Kidney tubule cell (primary cell): ENCODE data around the gene RPLP2.

Experiments used
- DNase-seq: peaks from one replicate; pipeline ENCODE4 v3.0.0-alpha.2; 2018; ENCODE audit warnings: low spot score

RPLP2 gene

DNA sequence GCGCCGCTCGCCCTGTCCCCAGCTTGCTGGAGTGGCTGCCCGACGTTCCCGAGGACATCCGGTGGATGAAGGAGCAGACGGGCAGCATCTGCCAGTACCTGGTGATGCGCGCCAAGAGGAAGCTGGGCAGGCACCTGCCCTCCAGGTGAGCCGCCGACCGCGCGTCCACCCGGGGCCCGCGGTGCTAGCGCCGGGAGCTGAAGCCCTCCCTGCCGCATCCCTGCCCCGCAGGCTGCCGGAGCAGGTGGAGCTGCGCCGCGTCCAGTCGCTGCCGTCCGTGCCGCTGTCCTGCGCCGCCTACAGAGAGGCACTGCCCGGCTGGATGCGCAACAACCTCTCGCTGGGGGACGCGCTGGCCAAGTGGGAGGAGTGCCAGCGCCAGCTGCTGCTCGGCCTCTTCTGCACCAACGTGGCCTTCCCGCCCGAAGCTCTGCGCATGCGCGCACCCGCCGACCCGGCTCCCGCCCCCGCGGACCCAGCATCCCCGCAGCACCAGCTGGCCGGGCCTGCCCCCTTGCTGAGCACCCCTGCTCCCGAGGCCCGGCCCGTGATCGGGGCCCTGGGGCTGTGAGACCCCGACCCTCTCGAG, 14.6 kb downstream of the RPLP2 start:
- DNase-seq: no peak

DNA sequence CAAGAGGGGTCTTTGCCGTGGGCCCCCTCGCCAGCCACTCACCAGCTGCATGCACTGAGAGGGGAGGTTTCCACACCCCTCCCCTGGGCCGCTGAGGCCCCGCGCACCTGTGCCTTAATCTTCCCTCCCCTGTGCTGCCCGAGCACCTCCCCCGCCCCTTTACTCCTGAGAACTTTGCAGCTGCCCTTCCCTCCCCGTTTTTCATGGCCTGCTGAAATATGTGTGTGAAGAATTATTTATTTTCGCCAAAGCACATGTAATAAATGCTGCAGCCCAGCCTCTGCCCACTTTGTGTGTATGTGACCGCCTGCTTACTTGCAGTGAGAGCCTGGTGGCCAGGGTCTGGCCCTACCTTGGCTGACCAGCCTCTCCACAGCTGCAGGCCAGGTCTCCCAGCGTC, 15.2 kb downstream of the RPLP2 start:
- peak; percentile 1 for DNase-seq

DNA sequence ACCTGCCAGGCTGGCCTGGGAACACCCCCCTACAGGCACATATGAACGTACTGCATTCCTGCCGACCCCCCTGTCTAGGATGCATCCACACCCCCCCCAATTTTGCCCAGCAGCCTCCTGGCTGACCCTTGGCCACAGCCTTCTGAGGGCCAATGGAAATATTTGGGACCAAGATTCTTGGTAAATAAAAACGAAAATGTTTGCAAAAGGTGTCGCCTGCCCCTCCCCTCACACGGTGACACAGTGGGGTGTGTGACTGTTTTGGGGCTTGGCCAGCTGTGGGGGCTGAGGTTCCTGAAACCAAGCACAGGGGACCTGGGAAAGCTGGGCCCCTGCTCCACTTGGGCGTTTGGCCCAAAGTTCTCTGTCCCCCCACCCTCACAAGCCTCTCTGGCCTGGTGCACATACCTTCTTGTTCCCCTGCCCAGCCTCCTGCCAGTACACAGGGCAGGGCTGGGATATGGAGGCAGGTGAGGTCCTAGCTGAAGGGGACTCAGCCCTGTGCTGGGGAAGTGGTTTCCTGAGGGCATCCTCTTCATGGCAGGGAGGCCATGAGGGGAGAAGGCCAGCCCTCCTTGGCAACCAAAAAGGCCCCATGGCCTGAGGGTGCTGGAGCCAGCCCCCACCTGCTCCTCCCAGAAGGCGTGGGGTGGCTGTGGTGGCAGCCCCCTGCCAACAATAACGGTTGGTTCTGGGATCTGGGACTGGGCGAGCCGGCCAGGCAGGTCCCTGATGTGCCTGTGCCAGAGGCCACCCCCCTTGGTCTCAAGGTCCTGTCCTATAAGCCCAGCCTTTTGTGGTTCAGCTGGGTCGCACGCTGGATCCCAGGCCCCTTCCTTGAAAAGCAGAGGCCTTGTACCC, 15.8 kb downstream of the RPLP2 start:
- peak; percentile 10 for DNase-seq

DNA sequence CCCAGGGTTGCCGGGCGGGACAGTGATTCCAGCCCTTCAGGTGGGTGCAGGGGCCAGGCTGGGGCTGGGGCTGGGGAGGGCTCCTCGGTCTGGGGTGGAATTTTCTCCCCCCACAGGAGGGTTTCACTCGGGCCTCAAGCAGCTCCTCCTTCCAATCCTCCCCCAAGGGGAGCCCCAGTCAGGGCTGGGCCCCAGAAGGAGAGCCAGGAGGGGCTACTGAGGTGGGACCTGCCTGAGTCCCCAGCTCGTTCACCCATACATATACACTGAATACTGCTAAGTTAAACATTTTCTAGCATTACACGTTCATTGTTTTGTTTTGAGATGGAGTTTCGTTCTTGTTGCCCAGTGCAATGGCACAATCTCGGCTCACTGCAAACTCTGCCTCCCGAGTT, 16.5 kb downstream of the RPLP2 start:
- DNase-seq: peak; percentile 38

DNA sequence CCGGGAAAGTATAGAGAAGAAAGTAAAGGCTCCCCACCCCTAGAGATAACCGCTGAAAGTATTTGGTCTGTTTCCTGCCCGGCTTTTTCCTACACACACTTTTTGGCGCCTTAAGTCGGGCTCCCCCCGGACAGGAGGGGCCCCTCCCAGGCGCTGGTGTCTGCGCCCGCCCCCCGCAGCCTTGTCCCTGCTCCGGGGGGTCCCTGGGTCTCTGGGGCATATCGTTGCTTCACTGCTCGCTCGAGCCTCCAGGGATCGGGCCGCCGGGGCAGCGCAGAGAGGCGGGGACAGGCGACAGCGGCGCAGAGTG, 17.0 kb downstream of the RPLP2 start:
- DNase-seq: no peak

DNA sequence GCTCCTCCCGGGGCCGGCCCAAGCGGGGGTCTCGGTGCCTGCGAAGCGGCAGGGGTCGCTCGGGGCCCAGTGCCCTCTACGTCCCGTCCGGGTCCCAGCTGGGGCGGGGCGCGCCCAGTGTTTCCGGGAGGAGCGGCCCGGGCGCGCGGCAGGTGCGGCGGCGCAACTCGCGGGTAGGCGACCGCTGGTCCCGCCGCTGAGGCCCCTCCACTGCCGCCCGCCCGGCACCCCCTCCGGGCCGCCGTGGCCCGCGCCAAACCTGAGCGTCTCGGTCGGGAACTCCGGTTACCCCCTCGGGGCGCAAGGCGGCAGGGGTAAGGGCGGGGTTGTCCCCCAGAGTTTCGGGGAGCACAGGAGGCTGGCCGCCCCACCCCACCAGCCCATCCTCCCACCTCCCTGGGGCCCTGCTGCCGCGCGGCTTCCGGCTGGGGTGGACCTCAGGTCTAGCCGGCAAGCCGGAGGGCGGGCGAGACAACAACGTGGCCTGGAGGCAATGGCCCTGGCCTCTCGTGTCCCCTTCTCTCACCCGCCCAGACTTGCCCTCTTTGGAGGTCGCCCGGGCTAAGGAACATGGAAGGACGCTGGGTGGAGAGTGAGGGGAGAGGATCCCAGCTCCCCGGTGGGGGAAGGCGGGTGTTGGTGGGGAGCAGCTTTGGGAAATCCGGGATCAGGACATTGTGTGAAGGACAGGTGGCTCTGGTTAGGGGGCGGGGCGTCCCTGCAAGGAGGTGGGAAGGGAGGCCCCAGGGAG, 17.6 kb downstream of the RPLP2 start:
- peak; percentile 54 for DNase-seq

DNA sequence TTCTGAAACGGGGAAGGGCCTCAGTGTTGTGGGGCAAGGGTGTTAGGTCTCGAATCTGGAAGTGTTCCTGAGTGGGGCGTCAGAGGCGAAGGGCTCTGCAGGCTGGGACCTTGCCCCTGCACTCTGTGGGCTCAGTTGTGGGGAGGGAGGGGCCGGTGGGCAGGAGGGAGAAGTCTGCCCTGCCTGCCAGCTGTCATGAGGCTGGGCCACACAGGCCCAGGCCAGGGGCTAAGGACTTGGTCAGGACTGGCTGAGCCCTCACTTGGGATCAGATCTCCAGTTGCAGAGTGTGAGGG, 18.1 kb downstream of the RPLP2 start, which contains the start of gene CRACR2B:
Gene CRACR2B (plus strand): TSS at position 23 of the 296 bp plus-strand sequence. CDS start 689 bp downstream, outside the sequence.
- DNase-seq: no peak

DNA sequence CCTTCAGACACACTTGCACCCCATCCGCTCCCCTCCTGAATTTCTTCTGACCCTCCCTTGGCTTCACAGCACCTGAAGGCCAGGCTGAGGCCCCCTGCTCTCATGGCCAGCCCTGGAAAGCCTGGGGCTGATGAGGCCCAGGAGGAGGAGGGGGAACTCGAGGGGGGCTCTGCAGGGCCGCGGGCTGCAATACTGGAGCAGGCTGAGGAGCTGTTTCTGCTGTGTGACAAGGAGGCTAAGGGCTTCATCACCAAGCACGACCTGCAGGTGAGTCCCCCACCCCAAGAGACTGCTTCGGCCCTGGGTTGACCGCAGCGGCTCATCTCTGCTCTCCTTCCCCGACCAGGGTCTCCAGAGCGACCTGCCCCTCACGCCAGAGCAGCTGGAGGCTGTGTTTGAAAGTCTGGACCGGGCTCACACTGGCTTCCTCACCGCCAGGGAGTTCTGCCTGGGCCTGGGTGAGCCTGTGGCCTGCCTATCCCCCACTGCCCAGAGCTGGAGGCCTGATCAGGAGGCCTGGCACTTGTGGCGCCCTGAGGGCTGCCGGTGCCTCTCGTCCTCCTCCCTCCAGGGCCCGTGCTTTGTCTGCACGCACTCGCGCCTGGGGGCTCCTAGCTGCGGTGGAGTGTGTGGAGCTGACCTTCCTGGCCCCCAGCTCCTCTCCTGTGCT, 18.9 kb downstream of the RPLP2 start:
- DNase-seq: no peak

DNA sequence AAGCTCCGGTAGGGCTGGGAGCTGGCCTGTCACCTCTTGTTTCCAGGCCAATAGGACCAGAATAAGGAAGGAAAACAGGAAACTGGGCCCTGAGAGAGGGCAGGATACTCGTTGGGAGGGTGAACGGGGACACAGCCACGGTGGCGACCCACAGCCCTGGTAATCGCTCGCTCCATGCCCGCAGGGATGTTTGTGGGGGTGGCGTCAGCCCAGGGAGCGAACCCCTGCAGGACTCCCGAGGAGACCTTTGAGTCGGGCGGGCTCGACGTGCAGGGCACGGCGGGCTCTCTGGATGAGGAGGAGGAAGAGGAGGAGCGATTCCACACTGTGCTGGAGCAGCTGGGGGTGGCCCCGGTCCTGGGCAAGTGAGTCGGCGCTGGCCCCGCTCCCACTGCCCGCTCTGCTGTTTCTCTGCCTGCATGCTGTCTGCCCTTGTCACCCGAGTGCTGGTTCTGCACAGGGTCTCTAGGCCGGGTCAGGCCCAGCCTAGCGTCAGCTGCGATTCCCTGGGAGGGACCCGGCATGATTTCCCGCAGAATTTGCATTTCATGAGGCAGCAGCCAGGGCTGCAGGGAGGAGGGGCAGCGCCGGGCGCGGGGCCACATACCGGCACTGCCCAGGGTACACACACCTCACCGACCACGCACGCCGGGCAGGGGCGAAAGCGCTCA, 19.5 kb downstream of the RPLP2 start:
- DNase-seq: peak; percentile 76

DNA sequence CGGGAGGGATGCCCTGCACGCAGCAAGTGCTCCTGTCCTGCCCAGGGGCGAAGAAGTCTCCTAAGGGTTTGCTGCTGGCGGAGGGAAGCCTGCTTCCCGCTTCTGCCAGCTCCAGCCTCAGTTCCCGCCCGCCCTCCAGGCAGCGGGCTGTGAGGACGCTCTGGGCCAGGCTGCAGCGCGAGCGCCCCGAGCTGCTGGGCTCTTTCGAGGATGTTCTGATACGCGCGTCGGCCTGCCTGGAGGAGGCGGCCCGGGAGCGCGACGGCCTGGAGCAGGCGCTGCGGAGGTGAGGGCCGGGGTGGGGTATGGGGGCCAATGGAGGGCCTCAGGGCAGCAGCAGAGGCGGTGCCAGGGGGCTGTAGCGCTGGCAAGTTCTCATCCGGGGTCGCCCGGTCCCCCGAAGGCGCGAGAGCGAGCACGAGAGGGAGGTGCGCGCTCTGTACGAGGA, 20.1 kb downstream of the RPLP2 start:
- DNase-seq: no peak

DNA sequence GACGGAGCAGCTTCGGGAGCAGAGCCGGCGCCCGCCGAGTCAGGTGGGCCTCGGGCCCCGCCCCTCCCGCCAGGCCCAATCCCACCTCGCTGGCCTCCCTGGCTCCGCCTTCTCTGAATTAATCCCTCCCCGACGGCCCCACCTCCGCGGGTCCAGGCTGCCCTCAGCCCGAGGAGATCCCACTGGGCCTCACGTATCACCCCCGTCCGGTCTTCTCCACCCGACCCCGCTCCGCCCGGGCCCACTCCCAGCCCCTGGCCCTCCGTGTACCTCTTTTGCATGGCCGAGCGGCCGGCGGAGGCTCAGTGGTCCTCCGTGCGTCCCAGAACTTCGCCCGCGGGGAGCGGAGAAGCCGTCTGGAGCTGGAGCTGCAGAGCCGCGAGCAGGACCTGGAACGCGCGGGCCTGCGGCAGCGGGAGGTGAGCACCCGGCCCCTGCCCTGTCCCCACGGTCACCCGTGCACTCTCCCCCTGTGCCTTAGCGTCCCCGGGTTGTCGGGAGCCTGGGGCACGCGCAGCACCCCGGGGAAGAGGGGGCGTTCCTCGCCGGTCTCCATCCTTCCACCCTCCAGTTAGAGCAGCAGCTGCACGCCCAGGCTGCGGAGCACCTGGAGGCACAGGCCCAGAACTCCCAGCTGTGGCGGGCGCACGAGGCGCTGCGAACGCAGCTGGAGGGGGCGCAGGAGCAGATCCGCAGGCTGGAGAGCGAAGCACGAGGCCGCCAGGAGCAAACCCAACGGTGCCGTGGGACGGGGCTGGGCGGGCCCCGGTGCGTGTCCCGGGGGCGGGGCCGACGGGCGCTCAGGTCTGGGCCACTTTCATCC, 20.7 kb downstream of the RPLP2 start:
- DNase-seq: peak; percentile 84

DNA sequence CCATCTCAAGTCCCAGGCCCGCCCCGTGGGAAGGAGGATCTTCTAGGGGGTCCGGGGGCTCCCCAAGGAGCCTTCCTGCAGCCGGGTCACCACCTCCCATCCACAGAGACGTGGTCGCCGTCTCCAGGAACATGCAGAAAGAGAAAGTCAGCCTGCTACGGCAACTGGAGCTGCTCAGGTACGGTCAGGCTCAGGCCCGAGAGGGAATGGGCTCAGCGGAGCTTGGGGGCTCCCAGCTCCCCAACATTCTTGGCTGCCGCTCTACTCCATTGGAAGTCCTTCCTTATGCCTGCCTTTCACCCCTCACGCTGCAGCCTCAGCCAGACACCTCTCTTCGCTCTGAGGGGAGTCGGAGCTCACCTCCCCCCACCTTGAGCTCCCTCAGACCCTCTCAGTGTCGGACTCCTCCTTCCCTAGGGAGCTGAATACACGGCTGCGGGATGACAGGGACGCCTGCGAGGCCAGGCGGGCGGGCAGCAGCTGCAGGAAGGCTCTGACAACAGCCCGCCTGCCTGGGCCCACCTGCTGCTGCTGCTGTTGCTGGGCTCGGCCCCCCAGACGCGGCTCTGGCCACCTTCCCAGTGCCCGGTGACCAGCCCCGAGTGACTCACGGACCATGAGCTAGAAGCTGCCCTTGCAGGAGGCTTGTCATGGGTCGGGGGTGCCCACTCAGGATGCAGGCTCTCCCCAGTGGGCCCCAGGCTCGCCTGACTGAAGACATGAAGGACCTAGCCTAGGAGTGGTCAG, 21.5 kb downstream of the RPLP2 start:
- DNase-seq: peak; percentile 68

DNA sequence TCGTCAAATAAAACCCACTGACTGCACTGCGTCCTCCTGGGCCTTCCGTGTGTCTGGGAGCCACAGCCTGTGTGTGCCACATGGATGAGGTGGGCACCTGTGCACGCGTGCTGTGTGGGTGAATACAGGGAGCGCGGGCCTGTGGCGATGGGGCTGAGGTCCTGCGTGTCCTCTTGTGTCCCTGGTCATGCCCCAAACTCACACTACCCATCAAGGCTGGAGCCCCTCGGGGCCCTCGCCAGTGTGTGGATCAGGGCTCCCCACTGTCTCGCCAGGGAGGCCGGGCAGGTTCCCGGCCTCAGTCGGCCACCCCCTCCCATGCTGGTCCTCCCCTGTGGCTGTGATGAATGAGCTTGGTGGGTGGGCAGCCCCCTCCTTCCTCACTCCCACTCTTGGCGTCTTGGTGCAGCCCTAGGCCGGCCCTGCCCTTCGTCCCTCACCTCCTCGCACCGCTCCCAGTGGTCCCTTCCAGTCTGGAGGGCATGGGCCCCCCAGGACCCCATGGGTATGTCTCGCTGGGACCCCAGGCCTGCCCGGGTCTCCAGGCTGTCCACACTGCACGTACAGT, 22.3 kb downstream of the RPLP2 start:
- no peak for DNase-seq

DNA sequence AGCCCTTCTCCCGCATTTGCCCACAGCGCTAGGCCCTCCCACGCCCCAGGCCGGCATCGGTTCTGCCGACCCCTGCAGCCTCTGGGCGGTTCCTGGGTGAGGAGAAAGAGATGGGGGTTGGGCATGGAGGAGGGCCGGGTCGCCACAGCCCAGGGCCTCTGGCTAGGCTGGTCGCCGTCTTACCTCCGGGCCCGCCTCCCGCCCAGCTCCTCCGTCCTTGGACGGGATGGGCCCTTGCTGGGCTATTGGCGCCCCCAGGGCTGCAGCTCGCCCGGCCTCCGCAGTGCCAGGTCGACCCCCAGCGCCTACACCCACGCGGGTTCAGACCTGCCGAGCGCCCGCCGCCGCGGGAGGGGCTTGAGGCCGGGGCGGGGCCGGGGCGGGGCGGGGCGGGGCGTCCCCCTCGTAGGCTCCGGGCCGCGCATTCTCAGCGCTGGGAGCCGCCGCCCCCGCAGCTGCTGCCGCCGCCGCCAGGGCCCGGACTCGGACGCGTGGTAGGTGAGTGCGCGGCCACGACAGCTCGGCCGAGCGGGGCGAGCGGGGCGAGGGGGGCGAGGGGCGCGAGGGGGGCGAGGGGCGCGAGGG, 22.9 kb downstream of the RPLP2 start, which contains the start of gene CD151:
Gene CD151 (plus strand): TSS at position 424 of the 585 bp plus-strand sequence. CDS start 3,118 bp downstream, outside the sequence.
- peak; percentile 81 for DNase-seq

DNA sequence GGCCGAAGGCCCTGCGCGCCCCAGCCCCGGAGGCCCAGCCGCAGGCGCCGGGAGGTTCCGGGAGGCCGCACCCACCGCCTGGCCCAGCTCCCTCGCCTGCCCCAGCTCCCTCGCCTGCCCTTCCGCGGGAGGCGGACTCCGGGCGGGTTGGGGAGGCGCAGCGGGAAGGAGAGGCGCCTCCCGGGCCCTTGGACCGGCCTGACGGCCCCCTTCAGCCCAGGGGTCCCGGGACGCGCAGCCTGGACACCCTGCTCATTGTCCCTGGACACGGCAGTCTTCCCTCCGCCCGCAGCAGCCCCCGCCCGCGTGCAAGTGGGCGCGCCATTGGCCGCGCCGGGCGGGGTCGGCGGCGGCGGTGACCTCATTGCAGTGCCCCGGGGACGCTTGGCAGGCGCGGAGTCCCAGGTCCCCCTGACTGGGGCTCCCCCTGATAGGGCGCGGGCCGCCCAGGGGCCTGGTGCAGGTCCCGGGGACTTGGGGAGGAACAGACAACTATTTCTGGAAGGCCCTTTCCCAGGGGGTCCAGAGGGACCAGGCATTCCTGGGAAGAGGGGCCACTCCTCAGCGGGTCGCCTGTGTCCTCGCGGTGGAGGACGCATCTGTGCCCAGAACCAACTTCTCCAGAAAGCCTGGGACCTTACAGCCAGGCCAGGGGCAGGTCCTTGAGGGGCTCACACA, 23.5 kb downstream of the RPLP2 start:
- DNase-seq: peak; percentile 70

DNA sequence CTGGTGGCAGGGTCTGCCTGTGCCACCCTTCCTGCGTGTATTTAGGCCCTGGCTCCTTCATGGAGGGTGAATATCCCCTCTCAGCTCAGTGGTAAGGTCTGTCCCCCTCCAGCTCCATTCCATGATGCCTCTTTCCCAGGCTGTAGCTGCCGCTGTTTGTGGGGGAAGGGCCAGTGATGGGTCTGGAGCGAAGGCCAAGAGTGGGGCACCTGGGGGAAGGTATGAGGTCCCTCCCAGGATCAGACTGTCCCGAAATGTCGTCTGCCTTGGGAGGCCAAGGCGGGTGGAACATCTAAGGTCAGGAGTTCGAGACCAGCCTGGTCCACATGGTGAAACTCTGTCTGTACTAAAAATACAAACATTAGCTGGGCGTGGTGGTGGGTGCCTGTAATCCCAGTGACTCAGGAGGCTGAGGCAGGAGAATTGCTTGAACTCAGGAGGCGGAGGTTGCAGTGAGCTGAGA, 24.1 kb downstream of the RPLP2 start:
- DNase-seq: peak; percentile 54

DNA sequence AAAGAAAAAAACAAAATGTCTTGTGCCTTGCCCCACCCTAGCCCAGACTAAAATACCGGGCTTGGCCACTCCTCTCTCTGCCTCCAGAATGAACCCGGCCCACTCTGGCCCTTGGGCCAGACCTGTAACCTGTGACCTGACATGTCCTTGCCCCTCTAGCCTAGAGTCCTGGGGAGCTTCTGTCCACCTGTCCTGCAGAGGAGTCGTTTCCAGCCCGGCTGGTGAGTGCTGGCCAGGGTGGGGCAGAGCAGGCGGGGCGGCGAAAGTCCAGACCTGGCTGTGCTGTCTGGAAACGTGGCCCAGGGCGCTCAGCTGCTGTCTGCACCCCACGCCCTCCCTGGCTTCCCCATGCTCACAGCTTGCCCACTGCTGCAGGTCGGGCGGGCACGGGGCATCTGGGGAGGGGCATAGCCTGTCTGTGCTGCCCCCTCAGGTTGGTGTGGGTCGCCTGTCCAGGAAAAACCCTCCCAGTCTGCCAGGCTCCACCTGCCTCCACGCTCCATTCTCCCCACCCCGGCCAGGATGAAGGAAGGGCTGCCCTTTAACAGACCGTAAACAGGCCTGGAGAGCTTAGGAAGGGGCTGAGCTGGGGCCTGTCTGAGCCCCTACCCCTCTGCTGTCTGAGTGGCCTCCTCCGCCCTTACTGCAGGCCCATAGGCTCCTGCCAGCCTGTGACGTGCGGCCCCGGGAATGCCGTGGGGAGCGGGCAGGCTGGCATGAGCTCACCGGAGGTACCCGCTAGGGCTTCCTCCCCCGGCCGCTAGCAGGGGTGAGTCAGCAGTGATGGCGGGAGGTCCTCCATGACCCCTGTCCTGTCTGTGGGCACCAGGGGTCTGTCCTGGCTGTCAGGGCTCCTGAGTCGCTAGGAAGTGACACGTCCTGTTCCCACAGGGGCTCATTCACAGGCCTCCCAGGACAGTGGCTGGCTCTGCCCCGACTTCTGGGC, 24.9 kb downstream of the RPLP2 start:
- peak; percentile 99 for DNase-seq

DNA sequence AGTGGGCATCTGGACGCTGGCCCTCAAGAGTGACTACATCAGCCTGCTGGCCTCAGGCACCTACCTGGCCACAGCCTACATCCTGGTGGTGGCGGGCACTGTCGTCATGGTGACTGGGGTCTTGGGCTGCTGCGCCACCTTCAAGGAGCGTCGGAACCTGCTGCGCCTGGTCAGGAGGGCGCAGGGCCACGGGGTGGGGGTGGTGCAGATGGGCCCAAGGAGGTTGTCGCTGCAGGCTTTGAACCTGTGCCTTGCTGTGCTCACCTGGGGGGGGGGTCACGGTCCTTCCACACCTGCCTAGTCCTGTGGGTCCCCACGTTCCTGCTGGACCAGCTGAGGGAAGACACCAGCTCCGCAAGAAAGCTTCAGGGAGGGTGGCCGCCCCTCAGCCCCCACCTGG, 26.5 kb downstream of the RPLP2 start:
- no peak for DNase-seq
